Thoracic aorta (tissue), 2 donors: Measurements from ENCODE around the gene RAMP3. TPM values are rescaled to one million over a fixed set of nuclear protein-coding genes. Genes with fewer than 3 reads are reported as not detected.

Source experiments
- ATAC-seq: fragments of 150-250 bp; one replicate; pipeline ENCODE4 v1.8.0; 2017; ENCODE audit warnings: low read depth; ENCODE audit not compliant: insufficient number of reproducible peaks, low FRiP score
- DNase-seq: peaks from one replicate; pipeline ENCODE4 v3.0.0-alpha.2; 2020; ENCODE audit warnings: low spot score
- H3K27ac ChIP-seq, 2 donors: fragments of 200-600 bp; sonication (generic); 1 replicate in 1 of 2; 2 replicates in 1 of 2; pipeline ENCODE4 v1.5.1; 2016; ENCODE audit warnings: mild to moderate bottlenecking in 2 of 2, moderate library complexity in 2 of 2
- H3K27me3 ChIP-seq: fragments of 200-600 bp; sonication (generic); replicated peaks from 2 replicates; pipeline ENCODE4 v1.6.0; 2016; ENCODE audit warnings: mild to moderate bottlenecking; ENCODE audit not compliant: insufficient read depth
- H3K36me3 ChIP-seq: fragments of 200-600 bp; sonication (generic); one replicate; pipeline ENCODE4 v1.5.1; 2016
- H3K4me1 ChIP-seq, 2 donors: fragments of 200-600 bp; sonication (generic); 1 replicate in 1 of 2; 2 replicates in 1 of 2; pipeline versions ENCODE4 v1.5.1 to v1.6.0; 2016; ENCODE audit warnings: low read depth in 2 of 2, mild to moderate bottlenecking in 1 of 2; ENCODE audit not compliant: control insufficient read depth in 1 of 2
- H3K4me3 ChIP-seq: fragments of 200-600 bp; sonication (generic); 2 replicates; pipeline ENCODE4 v1.5.1; 2016; ENCODE audit warnings: mild to moderate bottlenecking
- H3K9me3 ChIP-seq: fragments of 200-600 bp; sonication (generic); 2 replicates; pipeline ENCODE4 v1.5.1; 2016
- total RNA-seq, 2 donors: library from RNA; depleted of rRNA; stranded (reverse); fragments of >200 nt; gene quantifications; one replicate each; pipeline versions ENCODE4 v1.1.0 to v1.2.3, GENCODE V29; 2016
- TF ChIP-seq, protein P1 (sequence below): fragments of 200-600 bp; sonication (generic); IDR thresholded peaks from one replicate; pipeline ENCODE4 v1.5.1; 2019; ENCODE audit warnings: antibody characterized with exemption

The RAMP3 gene
- total RNA-seq, 2 donors from 2014 or later: 76.5 to 123 TPM

DNA sequence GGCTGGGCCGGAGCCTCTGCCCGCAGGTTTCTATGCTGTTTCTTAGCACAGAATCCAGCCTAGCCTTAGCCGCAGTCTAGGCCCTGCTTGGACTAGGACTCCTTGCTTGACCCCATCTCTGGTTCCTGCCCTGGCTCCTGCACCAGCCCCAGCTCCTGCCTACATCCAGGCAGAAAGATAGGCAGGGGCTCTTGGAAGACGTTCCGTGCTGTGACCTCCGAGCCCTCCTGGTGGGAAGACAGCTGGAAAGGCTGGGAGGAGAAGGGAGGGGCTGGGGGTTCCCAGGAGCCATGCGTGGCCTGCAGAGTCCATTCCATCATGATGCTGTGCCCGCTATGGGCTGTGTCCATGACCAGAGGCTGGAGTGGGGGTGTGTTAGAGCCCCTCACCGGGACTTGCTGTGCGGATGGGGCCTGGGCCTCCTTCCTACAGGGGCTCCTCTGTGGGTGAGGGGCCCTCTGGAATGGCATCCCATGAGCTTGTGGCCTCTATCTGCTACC lies 26.2 kb downstream of the RAMP3 start:
- no peak overlapping the region for H3K4me3 ChIP-seq
- H3K27ac ChIP-seq: no peak overlapping the region
- no peaks in the 10 kb centered on the region for H3K36me3 ChIP-seq
- no peaks in the 10 kb centered on the region for H3K27me3 ChIP-seq
- H3K9me3 ChIP-seq: no peaks in the 10 kb centered on the region
- TF ChIP-seq, protein P1, sequence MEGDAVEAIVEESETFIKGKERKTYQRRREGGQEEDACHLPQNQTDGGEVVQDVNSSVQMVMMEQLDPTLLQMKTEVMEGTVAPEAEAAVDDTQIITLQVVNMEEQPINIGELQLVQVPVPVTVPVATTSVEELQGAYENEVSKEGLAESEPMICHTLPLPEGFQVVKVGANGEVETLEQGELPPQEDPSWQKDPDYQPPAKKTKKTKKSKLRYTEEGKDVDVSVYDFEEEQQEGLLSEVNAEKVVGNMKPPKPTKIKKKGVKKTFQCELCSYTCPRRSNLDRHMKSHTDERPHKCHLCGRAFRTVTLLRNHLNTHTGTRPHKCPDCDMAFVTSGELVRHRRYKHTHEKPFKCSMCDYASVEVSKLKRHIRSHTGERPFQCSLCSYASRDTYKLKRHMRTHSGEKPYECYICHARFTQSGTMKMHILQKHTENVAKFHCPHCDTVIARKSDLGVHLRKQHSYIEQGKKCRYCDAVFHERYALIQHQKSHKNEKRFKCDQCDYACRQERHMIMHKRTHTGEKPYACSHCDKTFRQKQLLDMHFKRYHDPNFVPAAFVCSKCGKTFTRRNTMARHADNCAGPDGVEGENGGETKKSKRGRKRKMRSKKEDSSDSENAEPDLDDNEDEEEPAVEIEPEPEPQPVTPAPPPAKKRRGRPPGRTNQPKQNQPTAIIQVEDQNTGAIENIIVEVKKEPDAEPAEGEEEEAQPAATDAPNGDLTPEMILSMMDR: no peak
- no peak for ATAC-seq
- H3K4me1 ChIP-seq: no peaks in the 10 kb centered on the region
- DNase-seq: no peak

DNA sequence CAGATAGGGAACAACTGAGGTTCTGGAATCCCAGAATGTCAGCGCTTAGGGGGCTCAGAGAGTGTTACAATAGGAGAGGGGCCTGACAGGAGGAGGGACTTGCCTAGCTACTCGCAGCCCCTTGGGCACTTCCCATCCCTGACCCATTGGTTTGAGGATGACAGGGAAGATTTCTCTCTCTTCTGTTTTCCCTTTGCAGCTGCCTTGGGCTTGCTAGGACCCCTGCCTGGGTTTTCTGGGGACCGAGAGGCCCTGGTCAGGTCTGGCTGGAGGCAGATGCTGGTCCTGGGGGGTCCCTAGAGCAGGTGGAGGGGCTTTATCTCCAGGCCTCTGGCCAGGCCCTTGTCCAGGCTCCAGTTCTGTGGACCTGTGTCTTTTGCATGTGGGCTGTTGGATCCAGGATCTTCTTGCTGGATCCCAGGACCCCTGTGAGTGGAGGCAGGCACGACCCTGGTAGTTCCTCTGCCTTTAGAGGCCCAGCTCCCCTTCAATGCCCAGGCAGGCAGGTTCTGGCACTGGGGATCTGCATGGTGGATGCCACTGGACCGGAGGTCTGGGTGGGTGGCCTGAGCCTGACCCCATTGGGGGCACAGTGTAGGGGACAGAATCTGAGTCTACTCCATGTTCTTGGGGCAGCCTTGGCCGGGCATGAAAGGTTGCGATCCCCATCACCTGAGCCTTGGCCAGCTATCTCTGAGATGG lies 26.9 kb downstream of the RAMP3 start:
- H3K4me1 ChIP-seq: no peaks in the 10 kb centered on the region
- no peaks in the 10 kb centered on the region for H3K36me3 ChIP-seq
- H3K27me3 ChIP-seq: no peaks in the 10 kb centered on the region
- DNase-seq (no peak), ATAC-seq (no peak)
- TF ChIP-seq, protein P1: no peak
- no peak overlapping the region for H3K27ac ChIP-seq
- H3K9me3 ChIP-seq: no peaks in the 10 kb centered on the region
- H3K4me3 ChIP-seq: no peak overlapping the region

DNA sequence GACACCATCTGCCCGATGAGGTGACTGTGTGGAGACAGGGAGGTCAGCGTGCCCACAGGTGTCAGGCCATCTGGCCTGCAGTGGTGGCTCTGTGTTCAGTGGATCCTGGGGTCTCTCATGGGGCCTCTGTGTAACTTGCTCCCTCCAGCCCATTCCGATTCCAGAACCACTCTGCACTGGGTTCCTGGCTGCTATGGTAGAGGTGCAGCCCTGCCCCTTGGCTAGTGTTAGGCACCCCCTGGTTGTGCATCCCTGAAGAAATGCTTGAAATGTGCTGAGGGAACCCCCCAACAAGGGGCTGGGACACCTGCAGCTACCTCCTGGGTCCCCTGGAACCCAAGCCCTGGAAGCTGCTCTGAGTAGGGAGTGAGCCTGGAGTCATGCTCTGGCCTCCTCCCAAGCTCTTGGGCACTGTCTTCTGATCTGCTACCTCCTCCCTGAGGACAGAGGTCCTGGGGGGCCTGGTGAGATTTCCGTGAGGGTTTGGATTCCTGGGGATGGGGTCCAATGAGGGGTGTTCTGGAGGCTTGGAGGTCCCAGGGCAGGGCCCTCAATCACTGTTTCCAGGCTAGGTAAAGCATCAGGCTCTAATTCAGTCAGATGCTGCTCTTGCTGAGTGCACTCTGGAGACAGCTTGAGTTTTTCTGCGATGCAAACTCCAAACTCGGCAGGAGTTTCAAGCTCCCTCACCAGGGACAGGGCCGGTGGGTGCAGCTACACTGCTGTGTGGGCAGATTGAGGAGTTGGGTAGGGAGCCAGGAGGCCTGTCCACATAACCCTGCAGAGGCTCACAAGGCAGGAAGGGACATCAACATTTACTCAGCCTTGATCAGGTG lies 27.7 kb downstream of the RAMP3 start:
- no peaks in the 10 kb centered on the region for H3K36me3 ChIP-seq
- no peaks in the 10 kb centered on the region for H3K9me3 ChIP-seq
- no peaks in the 10 kb centered on the region for H3K4me1 ChIP-seq
- no peaks in the 10 kb centered on the region for H3K27me3 ChIP-seq
- TF ChIP-seq, protein P1: no peak
- H3K27ac ChIP-seq: no peak overlapping the region
- DNase-seq: no peak
- ATAC-seq: no peak
- no peak overlapping the region for H3K4me3 ChIP-seq

DNA sequence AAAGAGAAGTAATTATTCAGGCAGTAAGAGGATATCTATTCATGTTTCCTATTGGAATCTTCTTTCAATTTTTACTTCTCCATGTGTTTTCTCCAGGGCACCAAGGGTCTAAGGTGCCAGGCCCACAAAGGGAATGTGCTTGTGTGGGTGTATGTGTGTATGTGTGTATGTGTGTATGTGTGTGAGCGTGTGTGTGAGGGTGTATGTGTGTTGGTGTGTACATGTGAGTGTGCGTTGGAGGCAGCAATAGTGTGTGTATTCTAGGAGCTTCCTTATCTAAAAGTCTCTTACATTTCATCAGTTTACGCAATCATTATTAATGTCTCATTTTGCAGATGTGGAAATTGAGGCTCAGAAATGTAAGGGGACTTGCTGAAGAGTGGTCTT lies 28.3 kb downstream of the RAMP3 start:
- H3K4me1 ChIP-seq: no peaks in the 10 kb centered on the region
- H3K27ac ChIP-seq: no peak overlapping the region
- H3K9me3 ChIP-seq: no peaks in the 10 kb centered on the region
- DNase-seq (no peak), ATAC-seq (no peak)
- no peaks in the 10 kb centered on the region for H3K36me3 ChIP-seq
- TF ChIP-seq, protein P1: no peak
- no peaks in the 10 kb centered on the region for H3K27me3 ChIP-seq
- no peak overlapping the region for H3K4me3 ChIP-seq

DNA sequence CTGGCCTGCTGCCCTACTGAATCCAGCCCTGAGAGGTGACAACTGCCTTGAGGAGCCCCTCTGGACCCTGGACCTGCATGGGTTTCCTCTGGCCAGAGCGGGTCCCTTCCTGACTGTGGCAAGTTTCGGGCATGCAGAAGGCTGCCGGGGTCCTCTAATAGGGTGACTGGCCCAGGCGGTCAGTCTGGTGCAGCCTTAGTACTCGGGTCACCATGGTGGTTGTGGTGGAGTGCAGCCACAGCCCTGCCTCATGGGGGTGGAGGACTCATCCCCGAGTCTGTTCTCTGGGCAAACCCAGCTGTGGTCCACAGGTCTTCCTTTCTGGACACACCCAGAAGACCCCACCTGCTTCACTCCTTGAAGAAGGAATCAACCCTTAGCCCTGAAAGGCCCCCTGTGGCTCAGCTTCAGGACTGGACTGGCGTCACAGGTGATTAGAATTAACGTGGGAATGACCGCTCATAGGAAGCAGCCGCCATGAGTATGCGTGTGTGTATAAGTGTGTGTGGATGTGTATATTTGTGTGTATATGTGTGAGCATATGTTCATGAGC lies 28.7 kb downstream of the RAMP3 start:
- Histone ChIP-seq H3K9me3 (no peaks in the 10 kb centered on the region), H3K4me3 (no peak overlapping the region), H3K4me1 (no peaks in the 10 kb centered on the region), H3K27ac (no peak overlapping the region), H3K36me3 (no peaks in the 10 kb centered on the region), H3K27me3 (no peaks in the 10 kb centered on the region)
- no peak for ATAC-seq
- no peak for DNase-seq
- TF ChIP-seq, protein P1: no peak
